ENCODE results near the gene TMTC2.
"Not testable (repeated sequence)": the region's sequence is repeated elsewhere in the genome, so short reads cannot be mapped to it uniquely, and the experiment has no call there.

DNA sequence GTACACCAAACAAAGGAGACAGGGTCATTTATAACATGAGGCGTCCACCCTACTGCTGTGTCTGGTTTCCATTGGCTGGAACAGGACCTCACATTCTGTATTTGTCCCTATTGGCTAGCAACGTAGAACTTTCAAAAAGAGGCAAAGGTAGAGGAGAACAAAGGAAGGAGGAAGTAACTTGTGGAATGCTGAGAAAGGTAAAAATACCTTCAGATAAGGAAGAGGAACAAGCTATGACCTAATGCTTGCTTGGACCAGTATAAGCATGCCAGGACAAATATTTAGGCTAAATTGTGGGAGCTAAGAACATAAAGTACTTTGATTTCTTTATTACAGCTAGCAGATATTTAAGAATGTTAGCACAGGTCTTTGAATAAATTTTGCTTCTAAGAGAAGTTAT lies 118.3 kb downstream of the TMTC2 start:
- TF ChIP-seq, protein P1, sequence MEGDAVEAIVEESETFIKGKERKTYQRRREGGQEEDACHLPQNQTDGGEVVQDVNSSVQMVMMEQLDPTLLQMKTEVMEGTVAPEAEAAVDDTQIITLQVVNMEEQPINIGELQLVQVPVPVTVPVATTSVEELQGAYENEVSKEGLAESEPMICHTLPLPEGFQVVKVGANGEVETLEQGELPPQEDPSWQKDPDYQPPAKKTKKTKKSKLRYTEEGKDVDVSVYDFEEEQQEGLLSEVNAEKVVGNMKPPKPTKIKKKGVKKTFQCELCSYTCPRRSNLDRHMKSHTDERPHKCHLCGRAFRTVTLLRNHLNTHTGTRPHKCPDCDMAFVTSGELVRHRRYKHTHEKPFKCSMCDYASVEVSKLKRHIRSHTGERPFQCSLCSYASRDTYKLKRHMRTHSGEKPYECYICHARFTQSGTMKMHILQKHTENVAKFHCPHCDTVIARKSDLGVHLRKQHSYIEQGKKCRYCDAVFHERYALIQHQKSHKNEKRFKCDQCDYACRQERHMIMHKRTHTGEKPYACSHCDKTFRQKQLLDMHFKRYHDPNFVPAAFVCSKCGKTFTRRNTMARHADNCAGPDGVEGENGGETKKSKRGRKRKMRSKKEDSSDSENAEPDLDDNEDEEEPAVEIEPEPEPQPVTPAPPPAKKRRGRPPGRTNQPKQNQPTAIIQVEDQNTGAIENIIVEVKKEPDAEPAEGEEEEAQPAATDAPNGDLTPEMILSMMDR (IDR thresholded peaks at IDR 0.05; ENCODE audit: extremely low read depth in 1 of 2, insufficient read depth in 1 of 2, low read depth in 1 of 2, low read length in 2 of 2): not testable (repeated sequence)
- TF ChIP-seq POLR2A (IDR thresholded peaks at IDR 0.05; ENCODE audit: low read depth, low read length); POLR2AphosphoS5 (IDR thresholded peaks at IDR 0.05; ENCODE audit: insufficient read depth, low read depth, low read length); EZH2 (IDR thresholded peaks at IDR 0.05; ENCODE audit: borderline replicate concordance, low read depth, low read length, severe bottlenecking); JUN (IDR thresholded peaks at IDR 0.05; ENCODE audit: borderline replicate concordance, insufficient read depth, insufficient read length, low read depth): not testable (repeated sequence)
